Vagina (tissue), 2 donors: ENCODE data around the gene AADAT.
"Not testable (repeated sequence)": the region's sequence is repeated elsewhere in the genome, so short reads cannot be mapped to it uniquely, and the experiment has no call there.

Experiments
- CTCF ChIP-seq, 3 experiments: fragments of 450-650 bp in 2 of 3; fragments of 200-600 bp in 1 of 3; sonication (generic) in 1 of 3; IDR thresholded peaks; one replicate each; pipeline ENCODE4 v1.5.1; 2017 to 2019; ENCODE audit warnings: antibody characterized with exemption in 3 of 3, mild to moderate bottlenecking in 2 of 3, moderate library complexity in 2 of 3
- POLR2A ChIP-seq, 2 donors: fragments of 450-650 bp; IDR thresholded peaks; one replicate each; pipeline ENCODE4 v1.6.1; 2017; ENCODE audit warnings: antibody characterized with exemption in 2 of 2, mild to moderate bottlenecking in 2 of 2, moderate library complexity in 2 of 2
- POLR2AphosphoS5 ChIP-seq, 2 donors: sonication (generic); formaldehyde crosslinking; IDR thresholded peaks; one replicate each; pipeline ENCODE4 v1.9.0; 2017; ENCODE audit warnings: antibody characterized with exemption in 2 of 2, mild to moderate bottlenecking in 2 of 2, low read depth in 1 of 2; ENCODE audit not compliant: insufficient read depth in 1 of 2

- TF ChIP-seq CTCF (IDR thresholded peaks at IDR 0.05); POLR2AphosphoS5 (IDR thresholded peaks at IDR 0.05; ENCODE audit: insufficient read depth in 1 of 2, low read depth in 1 of 2); POLR2A (IDR thresholded peaks at IDR 0.05): not testable (repeated sequence)
These were observed 43.6 kb downstream of the AADAT start for GRCh38 chr4:170046156-170046555.
